ENCODE results near the gene PHF20. TPM values are rescaled to one million over a fixed set of nuclear protein-coding genes. Genes with fewer than 3 reads are reported as not detected.

PHF20 gene
- total and polyA plus RNA-seq, 2 of the 13 experiments (the other 11 are each of a cell fraction or from before 2014, with no cell fraction given), result 22.8 to 34.1 TPM

DNA sequence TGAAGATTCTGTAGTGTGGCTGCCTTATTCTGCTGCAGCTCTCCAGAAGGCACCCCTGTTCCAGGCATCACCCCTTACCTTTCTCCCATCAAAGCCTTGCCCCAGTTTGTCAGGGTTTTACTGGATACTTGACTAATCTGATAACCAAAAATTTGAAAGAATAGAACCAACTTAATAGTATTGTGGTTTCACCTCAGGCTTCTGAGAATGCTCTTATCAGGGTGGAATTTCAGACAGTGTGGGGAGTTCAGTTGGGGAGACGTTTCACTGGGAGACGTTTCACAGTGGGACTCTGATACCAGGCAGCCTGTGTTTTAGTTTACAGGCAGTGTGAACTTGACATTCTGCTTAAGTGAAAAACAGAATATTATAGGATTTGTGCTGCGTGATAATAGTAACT is 132.0 kb downstream of the PHF20 start:
- no TSS peak for BruUV-seq (replicated peaks)
- 97% methylated on average over 3 of the region's 3 CpGs for WGBS (ENCODE audit: low lambda C conversion rate)

DNA sequence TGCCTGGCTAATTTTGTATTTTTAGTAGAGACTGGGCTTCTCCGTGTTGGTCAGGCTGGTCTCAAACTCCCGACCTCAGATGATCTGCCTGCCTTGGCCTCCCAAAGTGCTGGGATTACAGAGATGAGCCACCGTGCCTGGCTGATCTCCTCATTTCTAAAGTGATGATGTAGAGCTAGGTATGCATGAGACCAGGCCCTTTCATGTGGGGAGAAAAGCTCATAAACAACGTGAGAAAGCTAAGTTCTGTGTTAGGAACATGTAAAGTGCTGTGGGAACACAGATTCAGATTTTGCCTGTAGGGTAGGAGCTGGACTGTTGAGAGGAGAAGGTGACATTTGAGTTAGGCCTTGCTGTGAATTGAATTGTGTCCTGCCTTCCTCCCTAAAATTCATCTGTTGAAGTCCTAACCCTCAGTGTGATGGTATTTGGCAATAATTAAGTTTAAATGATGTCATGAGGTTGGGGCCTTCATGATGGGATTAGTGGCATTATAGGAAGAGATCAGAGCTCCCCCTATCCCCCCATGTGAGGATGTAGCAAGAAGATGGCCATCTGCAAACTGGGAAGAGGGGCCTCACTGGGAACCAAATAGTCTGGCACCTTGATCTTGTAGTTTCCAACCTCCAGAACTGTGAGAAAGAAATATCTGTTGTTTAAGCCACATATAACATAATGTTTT is 133.3 kb downstream of the PHF20 start:
- ATAC-seq, result no peak
- intact Hi-C loops (cut with micrococcal nuclease; ENCODE audit: unreplicated experiment) (no loop called here), in situ Hi-C loops (cut with HindIII; ENCODE audit: extremely low pct_ligation_motif_present, low pct_unique_long_range_greater_than_20kb) (no loop called here)
- no peak overlapping the region for H3K9ac ChIP-seq (ENCODE audit: insufficient read depth, low read depth, low read length)
- no peak overlapping the region for H3K27ac ChIP-seq (ENCODE audit: extremely low read length, insufficient read depth, low read length)
- H3K79me2 ChIP-seq (ENCODE audit: insufficient read depth, low read length), result no peaks in the 10 kb centered on the region
- H3K4me1 ChIP-seq (ENCODE audit: insufficient read depth, low read length), result no peaks in the 10 kb centered on the region
- TF ChIP-seq ZNF264 (CRISPR knock-in tag; IDR thresholded peaks at IDR 0.05) (peak; percentile 93), ATF7 (IDR thresholded peaks at IDR 0.05) (peak; percentile 26; the same call in 1 of the 2 replicates), ATF7 (CRISPR knock-in tag; IDR thresholded peaks at IDR 0.05) (no peak), ZSCAN22 (CRISPR knock-in tag; IDR thresholded peaks at IDR 0.05) (no peak), SRY (CRISPR knock-in tag; IDR thresholded peaks at IDR 0.05) (no peak), ZNF879 (CRISPR knock-in tag; IDR thresholded peaks at IDR 0.05) (no peak), SRSF4 (IDR thresholded peaks at IDR 0.05; ENCODE audit: low read depth, low read length, poor library complexity, severe bottlenecking) (no peak), KDM6A (CRISPR knock-in tag; IDR thresholded peaks at IDR 0.05; ENCODE audit: low read depth) (no peak), ZMYM3 (CRISPR knock-in tag; IDR thresholded peaks at IDR 0.05) (no peak)
- TF ChIP-seq, protein P1, sequence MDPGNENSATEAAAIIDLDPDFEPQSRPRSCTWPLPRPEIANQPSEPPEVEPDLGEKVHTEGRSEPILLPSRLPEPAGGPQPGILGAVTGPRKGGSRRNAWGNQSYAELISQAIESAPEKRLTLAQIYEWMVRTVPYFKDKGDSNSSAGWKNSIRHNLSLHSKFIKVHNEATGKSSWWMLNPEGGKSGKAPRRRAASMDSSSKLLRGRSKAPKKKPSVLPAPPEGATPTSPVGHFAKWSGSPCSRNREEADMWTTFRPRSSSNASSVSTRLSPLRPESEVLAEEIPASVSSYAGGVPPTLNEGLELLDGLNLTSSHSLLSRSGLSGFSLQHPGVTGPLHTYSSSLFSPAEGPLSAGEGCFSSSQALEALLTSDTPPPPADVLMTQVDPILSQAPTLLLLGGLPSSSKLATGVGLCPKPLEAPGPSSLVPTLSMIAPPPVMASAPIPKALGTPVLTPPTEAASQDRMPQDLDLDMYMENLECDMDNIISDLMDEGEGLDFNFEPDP (CRISPR knock-in tag; conservative IDR thresholded peaks at IDR 0.05), result 0 out of 2 replicates have a peak, but pooled peaks have one; percentile 78
- no peak for FAIRE-seq
- ChIA-PET CTCF (ENCODE audit: low intra/inter-chr PET ratio, low total read pairs) (no interaction called here), POLR2A (interaction anchor here (1.9 kb wide), 1 partner anchor 163 kb away, joined by 5 read pairs; the partner anchor contains the start of gene RBM39)
- no peaks in the 10 kb centered on the region for H3K27me3 ChIP-seq (ENCODE audit: control insufficient read depth in 1 of 2, insufficient read depth in 2 of 2, low read length in 2 of 2)
- H2AFZ ChIP-seq (ENCODE audit: low read length), result no peak overlapping the region
- no peak overlapping the region for H3K4me3 ChIP-seq (replicated peaks in 1 of 3; ENCODE audit: insufficient read depth in 1 of 3, low read depth in 2 of 3, low read length in 3 of 3)
- H4K20me1 ChIP-seq (ENCODE audit: insufficient read depth, low read length), result no peaks in the 10 kb centered on the region
- DNase-seq (ENCODE audit: low spot score), result no peak
- no peak overlapping the region for H3K4me2 ChIP-seq (ENCODE audit: low read depth, low read length)
- peaks cover 12 to 14% of the 10 kb centered on the region in 2 experiments; a peak in 4 of 5 replicates for H3K36me3 ChIP-seq (replicated peaks in 1 of 2; ENCODE audit: control insufficient read depth in 1 of 2, insufficient read depth in 2 of 2, low read length in 2 of 2)
- no TSS peak for BruUV-seq (replicated peaks)
- WGBS (ENCODE audit: low lambda C conversion rate), result 98% methylated on average over 4 of the region's 4 CpGs
- no peaks in the 10 kb centered on the region for H3K9me3 ChIP-seq (ENCODE audit: low read length)

More for the DNA sequence above, 132.0 kb downstream of the PHF20 start:
- Histone ChIP-seq H2AFZ (ENCODE audit: low read length) (no peak overlapping the region), H3K79me2 (ENCODE audit: insufficient read depth, low read length) (no peaks in the 10 kb centered on the region), H3K27ac (ENCODE audit: extremely low read length, insufficient read depth, low read length) (no peak overlapping the region), H3K4me3 (replicated peaks in 1 of 3; ENCODE audit: insufficient read depth in 1 of 3, low read depth in 2 of 3, low read length in 3 of 3) (no peak overlapping the region), H3K36me3 (replicated peaks in 1 of 2; ENCODE audit: control insufficient read depth in 1 of 2, insufficient read depth in 2 of 2, low read length in 2 of 2) (peaks cover 17 to 24% of the 10 kb centered on the region in 2 experiments; a peak in 4 of 5 replicates), H3K9ac (ENCODE audit: insufficient read depth, low read depth, low read length) (no peak overlapping the region), H3K9me3 (ENCODE audit: low read length) (no peaks in the 10 kb centered on the region), H4K20me1 (ENCODE audit: insufficient read depth, low read length) (no peaks in the 10 kb centered on the region), H3K27me3 (ENCODE audit: control insufficient read depth in 1 of 2, insufficient read depth in 2 of 2, low read length in 2 of 2) (no peaks in the 10 kb centered on the region), H3K4me2 (ENCODE audit: low read depth, low read length) (no peak overlapping the region), H3K4me1 (ENCODE audit: insufficient read depth, low read length) (no peaks in the 10 kb centered on the region)
- ATAC-seq (no peak), FAIRE-seq (no peak), DNase-seq (ENCODE audit: low spot score) (no peak)
- no peak for TF ChIP-seq ZNF615 (CRISPR knock-in tag; IDR thresholded peaks at IDR 0.05; ENCODE audit: borderline replicate concordance)
- POLR2A ChIA-PET, result no interaction called here
- CTCF ChIA-PET (ENCODE audit: low intra/inter-chr PET ratio, low total read pairs), result no interaction called here
- in situ Hi-C loops (cut with HindIII; ENCODE audit: extremely low pct_ligation_motif_present, low pct_unique_long_range_greater_than_20kb), result no loop called here
- intact Hi-C loops (cut with micrococcal nuclease; ENCODE audit: unreplicated experiment), result no loop called here
